Fibroblast of pulmonary artery (primary cell): ENCODE results near the gene SDK2.

Experiments
- DNase-seq: peaks from one replicate; pipeline ENCODE4 v3.0.0-alpha.2; 2010; ENCODE audit warnings: low read depth
- H3K4me3 ChIP-seq: replicated peaks from 2 replicates; pipeline ENCODE4 v1.5.1; 2011; ENCODE audit warnings: low read depth, mild to moderate bottlenecking, control low read depth, low read length, moderate library complexity
- TF ChIP-seq, protein P1 (sequence below): IDR thresholded peaks from 2 replicates; pipeline ENCODE4 v1.5.1; 2011; ENCODE audit warnings: mild to moderate bottlenecking, control low read depth, low read length, inconsistent platforms; ENCODE audit errors: missing control alignments

Gene SDK2

DNA sequence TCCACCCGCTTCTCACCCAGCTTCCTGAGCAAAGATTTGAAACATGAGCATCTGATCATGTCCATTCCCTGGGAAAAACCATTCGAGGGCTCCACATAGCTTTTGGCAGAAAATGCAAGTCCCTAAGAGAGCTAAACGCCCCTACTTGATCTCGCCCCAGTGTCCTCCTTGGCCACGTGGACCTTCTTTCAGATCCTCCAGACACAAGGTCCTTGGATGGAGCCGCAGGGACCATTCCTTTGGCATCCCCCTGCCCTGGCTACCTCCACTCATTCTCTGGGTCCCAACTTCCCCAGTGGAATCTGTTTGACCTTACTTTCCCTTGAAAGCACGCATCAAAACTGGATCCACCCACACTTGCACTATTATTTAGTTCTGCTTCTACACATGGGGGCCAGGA lies 146.5 kb downstream of the SDK2 start:
- no peak overlapping the region for H3K4me3 ChIP-seq
- no peak for DNase-seq
- TF ChIP-seq, protein P1, sequence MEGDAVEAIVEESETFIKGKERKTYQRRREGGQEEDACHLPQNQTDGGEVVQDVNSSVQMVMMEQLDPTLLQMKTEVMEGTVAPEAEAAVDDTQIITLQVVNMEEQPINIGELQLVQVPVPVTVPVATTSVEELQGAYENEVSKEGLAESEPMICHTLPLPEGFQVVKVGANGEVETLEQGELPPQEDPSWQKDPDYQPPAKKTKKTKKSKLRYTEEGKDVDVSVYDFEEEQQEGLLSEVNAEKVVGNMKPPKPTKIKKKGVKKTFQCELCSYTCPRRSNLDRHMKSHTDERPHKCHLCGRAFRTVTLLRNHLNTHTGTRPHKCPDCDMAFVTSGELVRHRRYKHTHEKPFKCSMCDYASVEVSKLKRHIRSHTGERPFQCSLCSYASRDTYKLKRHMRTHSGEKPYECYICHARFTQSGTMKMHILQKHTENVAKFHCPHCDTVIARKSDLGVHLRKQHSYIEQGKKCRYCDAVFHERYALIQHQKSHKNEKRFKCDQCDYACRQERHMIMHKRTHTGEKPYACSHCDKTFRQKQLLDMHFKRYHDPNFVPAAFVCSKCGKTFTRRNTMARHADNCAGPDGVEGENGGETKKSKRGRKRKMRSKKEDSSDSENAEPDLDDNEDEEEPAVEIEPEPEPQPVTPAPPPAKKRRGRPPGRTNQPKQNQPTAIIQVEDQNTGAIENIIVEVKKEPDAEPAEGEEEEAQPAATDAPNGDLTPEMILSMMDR, result no peak

DNA sequence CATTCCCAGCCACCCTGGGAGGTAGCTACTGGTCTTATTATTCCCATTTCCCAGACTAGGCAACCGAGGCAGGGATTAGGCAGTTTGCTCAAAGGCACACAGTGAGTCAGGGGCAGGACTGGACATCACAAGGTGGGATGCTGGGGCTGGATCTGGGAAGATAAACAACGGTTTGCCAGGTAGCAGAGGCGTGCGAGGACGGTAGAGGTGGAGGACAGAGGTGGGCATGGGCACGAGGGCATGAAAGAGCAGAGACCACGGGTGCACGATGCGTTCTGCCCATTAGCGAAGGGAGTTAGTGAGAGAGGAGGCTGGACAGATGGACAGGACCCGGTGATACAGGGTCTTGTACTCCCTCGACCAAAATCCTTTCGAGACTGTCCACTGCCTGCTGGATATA lies 148.0 kb downstream of the SDK2 start:
- H3K4me3 ChIP-seq, result no peak overlapping the region
- DNase-seq, result no peak
- TF ChIP-seq, protein P1, result no peak

DNA sequence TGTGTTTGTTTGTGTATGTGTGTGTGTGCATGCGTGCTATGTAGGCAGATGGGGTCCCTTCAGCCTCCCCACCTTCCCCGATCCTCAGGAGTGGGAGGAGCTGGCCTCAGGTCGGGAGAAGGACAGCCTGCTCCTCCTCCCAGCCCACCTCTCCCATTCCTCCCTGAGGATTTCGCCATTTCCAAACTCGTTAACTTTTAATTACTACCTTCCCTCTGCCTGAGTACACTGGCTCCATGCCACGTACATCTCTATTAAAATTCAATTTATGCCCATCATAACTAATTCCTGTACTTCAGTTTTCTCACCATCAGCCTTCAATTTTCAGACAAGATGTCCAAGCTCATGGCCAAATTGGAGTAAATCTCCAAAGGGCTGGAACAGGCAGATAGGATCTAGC lies 148.6 kb downstream of the SDK2 start:
- H3K4me3 ChIP-seq, result no peak overlapping the region
- TF ChIP-seq, protein P1, result no peak
- DNase-seq, result no peak

DNA sequence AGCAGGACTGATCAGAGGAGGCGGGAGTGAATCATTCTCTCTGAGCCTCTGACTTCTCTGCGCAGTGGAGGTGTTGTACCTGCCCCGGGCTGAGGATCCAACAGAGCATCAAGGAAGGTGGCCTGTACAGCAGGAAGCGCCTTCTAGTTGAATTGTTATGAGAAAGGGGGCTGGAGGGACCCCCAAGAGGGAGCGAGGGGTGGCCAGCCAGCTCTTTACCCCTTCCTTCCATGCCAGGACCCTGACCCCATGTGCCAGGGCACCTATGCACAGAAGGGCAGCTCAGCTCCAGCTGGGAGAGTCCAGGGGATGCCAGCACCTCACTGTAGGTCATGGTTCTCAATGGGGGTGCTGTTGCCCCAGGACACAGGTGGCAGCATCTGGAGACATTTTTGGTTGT lies 149.3 kb downstream of the SDK2 start:
- H3K4me3 ChIP-seq, result no peak overlapping the region
- DNase-seq, result no peak
- TF ChIP-seq, protein P1, result no peak

DNA sequence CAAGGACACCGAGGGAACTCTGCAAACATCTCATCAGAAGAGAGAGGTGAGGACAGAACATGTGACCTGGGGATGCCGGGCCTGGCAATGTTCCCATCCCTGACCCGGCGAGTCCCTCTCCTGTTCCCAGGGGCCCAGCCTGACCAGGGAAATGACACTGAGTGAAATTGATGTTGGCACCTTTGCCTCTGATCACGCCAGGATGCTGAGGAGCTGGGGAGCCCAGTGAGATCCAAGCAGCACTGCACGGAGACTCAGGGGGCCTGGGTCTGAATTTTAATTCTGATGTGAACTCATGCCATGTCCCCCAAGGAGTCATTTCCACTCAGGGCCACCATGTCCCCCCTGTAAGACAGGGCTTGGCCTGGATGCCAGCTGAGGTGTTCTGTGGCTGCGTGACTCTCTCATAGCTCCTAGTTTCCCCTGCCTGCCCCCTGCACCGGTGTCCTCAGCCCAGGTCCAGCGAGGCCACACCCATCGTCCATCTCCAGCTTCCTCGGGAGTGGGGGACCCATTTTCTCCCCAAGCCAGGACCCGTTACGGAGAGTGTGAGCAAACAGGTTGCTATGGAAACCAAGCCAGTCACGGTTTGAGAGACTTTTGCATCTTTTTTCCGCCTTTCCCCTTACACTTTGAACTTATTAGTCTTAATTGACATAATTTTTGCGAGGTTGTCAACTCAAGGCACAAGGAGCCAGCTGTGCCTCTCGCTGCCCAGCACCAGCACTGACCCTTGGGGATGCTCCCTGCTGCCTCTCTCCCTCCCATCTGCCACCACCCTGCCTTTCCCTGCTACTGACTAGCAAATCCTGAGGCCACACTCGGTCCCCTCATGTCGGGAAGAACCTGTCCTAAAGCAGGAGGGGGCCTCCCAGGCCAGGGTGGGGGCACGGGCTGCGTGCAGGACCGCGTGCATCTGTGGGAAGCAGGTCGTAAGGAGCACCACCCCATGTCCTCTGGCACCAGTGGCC lies 150.0 kb downstream of the SDK2 start:
- TF ChIP-seq, protein P1, result no peak
- DNase-seq, result no peak

DNA sequence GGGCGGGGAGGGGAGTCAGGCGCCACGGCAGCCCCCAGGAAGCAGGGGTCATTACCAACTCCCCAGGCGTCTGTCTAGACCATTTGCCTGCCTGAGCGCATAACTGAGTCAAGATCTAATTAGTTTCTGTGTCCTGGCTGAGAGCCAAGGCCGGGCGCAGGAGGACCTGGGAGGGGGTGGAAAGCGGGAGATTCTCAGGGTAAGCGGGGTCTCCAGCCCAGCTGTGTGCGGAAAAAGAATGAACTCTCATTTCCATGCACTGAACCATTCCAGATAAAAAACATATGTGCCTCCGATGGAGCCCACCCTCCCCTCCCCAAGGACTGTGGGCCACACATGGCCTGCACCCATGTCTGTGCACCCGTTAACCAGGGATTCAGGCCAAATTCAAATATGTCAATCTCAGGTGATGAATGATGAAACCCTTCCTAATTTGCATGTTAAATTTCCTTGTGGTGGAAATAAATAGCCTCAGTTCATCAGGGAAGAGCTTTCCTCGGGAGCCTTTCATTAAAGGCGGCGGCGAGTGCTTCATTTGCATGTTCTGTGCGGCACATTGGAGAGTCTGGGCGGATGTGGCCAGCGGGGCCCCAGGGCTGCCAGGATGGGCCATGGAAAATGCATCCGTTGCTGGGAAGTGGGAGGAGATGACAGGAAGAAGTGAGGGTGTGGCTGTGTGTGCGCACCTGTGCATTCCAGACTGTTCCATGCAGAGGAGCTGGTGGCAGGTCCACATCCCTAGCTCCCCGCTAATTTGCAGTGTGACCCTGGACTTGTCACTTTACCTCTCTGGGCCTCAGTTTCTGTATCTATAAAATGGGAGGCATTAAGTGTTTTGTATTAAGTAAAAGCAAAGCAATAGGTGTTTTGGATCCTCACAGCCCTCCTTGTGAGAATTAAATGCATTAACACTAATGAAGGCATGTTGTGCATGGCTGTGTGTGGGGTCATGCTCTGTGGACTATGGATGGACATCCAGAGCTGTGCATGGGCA lies 151.1 kb downstream of the SDK2 start:
- no peak for DNase-seq
- TF ChIP-seq, protein P1, result no peak
- no peak overlapping the region for H3K4me3 ChIP-seq

More for the DNA sequence above, 150.0 kb downstream of the SDK2 start:
- H3K4me3 ChIP-seq, result no peak overlapping the region
